Measurements from ENCODE around the gene RMDN2.
"Not testable (repeated sequence)": the region's sequence is repeated elsewhere in the genome, so short reads cannot be mapped to it uniquely, and the experiment has no call there.

The RMDN2 gene

DNA sequence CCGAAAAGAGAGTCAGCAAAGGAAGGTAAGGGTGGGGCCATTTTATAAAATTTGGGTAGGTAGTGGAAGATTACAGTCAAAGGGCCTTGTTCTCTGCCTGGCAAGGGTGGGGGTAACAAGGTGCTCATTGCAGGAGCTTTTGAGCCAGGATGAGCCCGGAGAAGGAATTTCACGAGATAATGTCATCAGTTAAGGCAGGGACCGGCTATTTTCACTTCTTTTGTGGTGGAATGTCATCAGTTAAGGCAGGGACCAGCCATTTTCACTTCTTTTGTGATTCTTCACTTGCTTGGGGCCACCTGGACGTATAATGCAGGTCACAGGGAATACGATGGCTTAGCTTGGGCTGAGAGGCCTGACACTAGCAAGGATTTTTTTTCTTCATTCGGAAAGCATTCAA lies 92.7 kb downstream of the RMDN2 start:
- no peak overlapping the region for H3K27ac Mint-ChIP-seq

DNA sequence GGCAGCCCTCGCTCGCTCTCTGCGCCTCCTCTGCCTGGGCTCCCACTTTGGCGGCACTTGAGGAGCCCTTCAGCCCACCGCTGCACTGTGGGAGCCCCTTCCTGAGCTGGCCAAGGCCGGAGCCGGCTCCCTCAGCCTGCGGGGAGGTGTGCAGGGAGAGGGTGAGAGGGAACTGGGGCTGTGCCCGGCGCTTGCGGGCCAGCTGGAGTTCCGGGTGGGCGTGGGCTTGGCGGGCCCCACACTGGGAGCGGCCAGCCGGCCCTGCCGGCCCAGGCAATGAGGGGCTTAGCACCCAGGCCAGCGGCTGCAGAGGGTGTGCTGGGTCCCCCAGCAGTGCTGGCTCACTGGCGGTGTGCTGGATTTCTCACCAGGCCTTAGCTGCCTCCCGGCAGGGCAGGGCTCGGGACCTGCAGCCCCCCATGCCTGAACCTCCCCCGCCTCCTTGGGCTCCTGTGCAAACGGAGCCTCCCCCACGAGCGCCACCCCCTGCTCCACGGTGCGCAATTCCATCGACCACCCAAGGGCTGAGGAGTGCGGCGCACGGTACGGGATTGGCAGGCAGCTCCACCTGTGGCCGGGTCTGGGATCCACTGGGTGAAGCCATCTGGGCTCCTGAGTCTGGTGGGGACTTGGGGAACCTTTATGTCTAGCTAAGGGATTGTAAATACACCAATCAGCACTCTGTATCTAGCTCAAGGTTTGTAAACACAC lies 95.4 kb downstream of the RMDN2 start:
- not testable (repeated sequence) for H3K36me3 Mint-ChIP-seq (ENCODE audit: low read depth); H3K4me3 Mint-ChIP-seq; H3K27me3 Mint-ChIP-seq; H3K27ac Mint-ChIP-seq; DNase-seq; H3K9me3 Mint-ChIP-seq; H3K4me1 Mint-ChIP-seq (ENCODE audit: low read depth)

More for the DNA sequence above, 92.7 kb downstream of the RMDN2 start:
- DNase-seq, result no peak
- no peaks in the 10 kb centered on the region for H3K27me3 Mint-ChIP-seq
- H3K9me3 Mint-ChIP-seq, result no peaks in the 10 kb centered on the region
- no peaks in the 10 kb centered on the region for H3K4me1 Mint-ChIP-seq (ENCODE audit: low read depth)
- no peak overlapping the region for H3K4me3 Mint-ChIP-seq
- no peaks in the 10 kb centered on the region for H3K36me3 Mint-ChIP-seq (ENCODE audit: low read depth)

DNA sequence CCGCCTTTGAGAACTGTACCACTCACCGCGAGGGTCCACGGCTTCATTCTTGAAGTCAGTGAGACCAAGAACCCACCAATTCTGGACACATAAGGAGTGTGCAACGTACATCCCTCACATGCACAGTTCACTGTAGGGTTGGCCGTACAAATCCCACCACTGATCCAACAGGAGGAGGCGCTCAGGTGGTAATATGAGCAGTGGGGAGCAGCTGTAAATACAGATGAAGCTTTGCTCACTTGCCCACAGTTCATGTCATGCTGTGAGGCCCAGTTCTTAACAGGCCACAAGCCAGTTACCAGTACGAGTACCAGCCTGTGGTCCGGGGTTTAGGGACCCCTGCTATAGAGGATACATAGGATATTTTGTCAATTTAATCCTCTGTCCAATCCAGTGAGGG lies 96.5 kb downstream of the RMDN2 start:
- H3K4me3 Mint-ChIP-seq, result no peak overlapping the region
- DNase-seq, result no peak
- no peaks in the 10 kb centered on the region for H3K9me3 Mint-ChIP-seq
- no peaks in the 10 kb centered on the region for H3K36me3 Mint-ChIP-seq (ENCODE audit: low read depth)
- no peak overlapping the region for H3K27ac Mint-ChIP-seq
- H3K4me1 Mint-ChIP-seq (ENCODE audit: low read depth), result no peaks in the 10 kb centered on the region
- H3K27me3 Mint-ChIP-seq, result no peaks in the 10 kb centered on the region

DNA sequence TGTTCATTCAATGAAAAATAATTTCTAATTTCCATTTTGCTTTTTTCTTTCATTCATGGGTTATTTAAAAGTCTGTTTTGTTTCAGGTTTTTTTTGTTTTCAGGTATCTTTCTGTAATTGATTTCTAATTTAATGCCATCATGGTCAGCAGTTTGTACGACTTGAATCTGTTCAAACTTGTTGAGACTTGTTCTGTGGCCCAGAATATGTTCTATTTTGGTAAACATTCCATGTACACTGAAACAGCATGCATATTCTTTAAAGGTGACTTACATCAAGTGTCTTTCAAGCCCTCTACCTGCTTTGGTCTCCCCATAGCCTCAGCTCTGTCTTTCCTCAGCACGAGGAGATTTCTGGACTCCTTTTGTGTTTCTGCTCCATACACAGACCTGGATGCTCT lies 101.8 kb downstream of the RMDN2 start:
- H3K27ac Mint-ChIP-seq, result no peak overlapping the region
- peaks cover 18% of the 10 kb centered on the region for H3K27me3 Mint-ChIP-seq
- no peak for DNase-seq
- H3K4me1 Mint-ChIP-seq (ENCODE audit: low read depth), result no peaks in the 10 kb centered on the region
- H3K9me3 Mint-ChIP-seq, result no peaks in the 10 kb centered on the region
- no peaks in the 10 kb centered on the region for H3K36me3 Mint-ChIP-seq (ENCODE audit: low read depth)
- H3K4me3 Mint-ChIP-seq, result no peak overlapping the region

DNA sequence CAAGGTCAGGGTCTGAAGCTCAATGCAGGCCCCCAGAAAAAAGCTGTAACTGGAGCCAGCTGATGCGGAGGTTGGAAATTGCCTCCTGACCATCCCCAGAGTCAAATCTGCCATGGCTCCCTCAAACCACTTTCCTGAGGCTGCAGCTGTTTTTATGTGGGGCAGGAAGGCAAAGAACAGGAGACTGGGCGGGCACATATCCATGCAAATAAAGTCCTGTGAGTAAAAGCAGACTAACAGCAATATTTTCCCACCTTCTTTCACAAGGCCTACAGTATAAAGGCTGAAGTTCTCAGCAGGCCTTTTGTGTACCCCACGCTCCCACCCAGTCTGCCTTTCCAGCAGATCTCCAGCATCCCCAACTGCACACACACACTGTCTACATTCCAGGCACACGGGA lies 103.7 kb downstream of the RMDN2 start:
- Mint-ChIP-seq H3K4me3 (no peak overlapping the region), H3K4me1 (ENCODE audit: low read depth) (peaks cover 3% of the 10 kb centered on the region), H3K36me3 (ENCODE audit: low read depth) (no peaks in the 10 kb centered on the region), H3K9me3 (no peaks in the 10 kb centered on the region), H3K27ac (no peak overlapping the region), H3K27me3 (peaks cover 29% of the 10 kb centered on the region)
- no peak for DNase-seq

DNA sequence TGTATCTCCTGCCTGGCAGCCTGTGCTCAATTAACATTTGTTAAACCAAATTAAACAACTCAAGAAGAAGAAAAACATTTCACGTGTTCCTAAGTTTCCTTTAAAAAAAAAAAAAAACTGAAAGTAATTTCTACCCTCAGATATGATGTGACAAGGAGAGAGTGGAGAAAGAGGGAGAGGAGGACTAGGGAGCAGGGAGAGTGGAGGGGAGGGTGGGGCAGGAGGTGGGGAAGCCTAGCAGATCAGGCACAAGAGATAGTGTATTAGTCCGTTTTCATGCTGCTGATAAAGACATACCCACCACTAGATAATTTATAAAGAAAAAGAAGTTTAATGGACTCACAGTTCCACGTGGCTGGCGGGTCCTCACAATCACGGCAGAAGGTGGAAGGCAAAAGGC lies 104.4 kb downstream of the RMDN2 start:
- Mint-ChIP-seq H3K4me1 (ENCODE audit: low read depth) (peaks cover 3% of the 10 kb centered on the region), H3K36me3 (ENCODE audit: low read depth) (no peaks in the 10 kb centered on the region), H3K4me3 (no peak overlapping the region), H3K27me3 (peaks cover 33% of the 10 kb centered on the region), H3K27ac (no peak overlapping the region), H3K9me3 (no peaks in the 10 kb centered on the region)
- DNase-seq, result no peak

DNA sequence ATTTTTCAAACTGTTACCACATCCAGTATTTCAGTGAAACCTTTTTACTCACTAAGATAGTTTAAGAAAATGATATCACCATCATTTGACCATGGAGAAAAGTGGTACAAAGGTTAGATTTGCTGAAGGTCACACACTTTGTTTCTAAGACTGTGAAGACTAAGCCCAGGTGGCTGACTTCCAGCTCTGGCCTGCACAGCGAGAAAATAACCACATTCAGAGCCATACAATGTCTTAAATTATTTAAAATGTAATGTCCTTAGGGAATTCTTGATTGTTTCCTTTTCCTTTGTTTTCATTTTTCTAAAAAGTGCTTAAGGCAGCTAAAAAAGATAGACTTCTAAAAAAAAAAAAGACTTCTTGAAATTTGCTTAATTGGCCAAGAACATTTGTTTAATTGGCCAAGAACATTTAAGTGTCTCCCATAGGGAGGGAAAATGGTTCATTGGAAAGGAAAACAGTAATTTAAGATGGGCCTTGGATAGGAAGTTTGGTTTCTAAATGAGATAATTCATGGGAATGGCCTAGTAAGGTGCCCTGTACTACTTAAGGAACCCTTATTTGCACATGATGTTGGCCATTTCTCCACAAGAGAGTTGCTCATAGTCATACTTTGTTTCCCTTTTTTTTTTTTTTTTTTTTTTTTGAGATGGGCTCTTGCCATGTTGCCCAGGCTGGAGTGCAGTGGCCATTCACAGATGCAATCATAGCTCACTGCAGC lies 105.7 kb downstream of the RMDN2 start:
- no peak overlapping the region for H3K27ac Mint-ChIP-seq
- H3K27me3 Mint-ChIP-seq, result peaks cover 36% of the 10 kb centered on the region
- H3K9me3 Mint-ChIP-seq, result no peaks in the 10 kb centered on the region
- H3K36me3 Mint-ChIP-seq (ENCODE audit: low read depth), result no peaks in the 10 kb centered on the region
- H3K4me1 Mint-ChIP-seq (ENCODE audit: low read depth), result peaks cover 3% of the 10 kb centered on the region
- DNase-seq, result no peak
- no peak overlapping the region for H3K4me3 Mint-ChIP-seq

DNA sequence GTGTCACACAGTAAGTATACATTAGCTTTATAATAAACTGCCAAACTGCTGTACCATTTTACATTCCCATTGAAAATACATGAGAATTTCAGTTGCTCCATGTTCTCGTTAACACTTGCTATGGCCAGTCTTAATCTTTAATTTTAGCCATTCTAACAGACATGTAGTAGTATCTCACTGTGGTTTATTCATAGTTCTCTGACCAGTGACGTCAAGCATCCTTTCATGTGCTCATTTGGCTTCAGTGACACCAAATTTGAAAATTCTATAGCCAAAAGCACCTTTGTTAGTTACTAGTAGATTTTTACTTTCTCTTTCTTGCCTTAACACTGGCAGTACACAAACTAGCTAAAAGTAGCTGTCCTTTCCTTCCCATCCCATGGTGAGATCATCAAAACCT lies 107.9 kb downstream of the RMDN2 start:
- Mint-ChIP-seq H3K27ac (no peak overlapping the region), H3K4me1 (ENCODE audit: low read depth) (peaks cover 17% of the 10 kb centered on the region), H3K27me3 (peaks cover 53% of the 10 kb centered on the region), H3K4me3 (no peak overlapping the region), H3K9me3 (no peaks in the 10 kb centered on the region), H3K36me3 (ENCODE audit: low read depth) (no peaks in the 10 kb centered on the region)
- no peak for DNase-seq

DNA sequence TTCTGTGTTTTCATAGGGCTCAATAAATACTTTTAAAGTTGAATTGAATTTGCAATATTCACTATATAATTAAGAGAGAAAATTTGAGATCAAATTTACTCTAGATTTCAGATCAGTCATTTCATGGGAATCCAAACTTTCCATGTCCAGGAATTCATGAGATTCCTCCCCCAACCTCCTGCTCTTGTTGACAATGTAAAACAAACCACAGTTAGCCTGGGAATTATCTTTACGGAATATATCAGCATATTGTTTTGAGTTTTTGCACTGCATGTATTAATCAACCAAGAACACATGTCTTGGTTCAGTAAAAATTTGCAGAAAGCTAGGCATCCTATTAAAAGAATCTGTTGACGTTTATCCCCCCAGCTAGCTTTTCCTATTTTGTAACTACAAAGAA lies 108.6 kb downstream of the RMDN2 start:
- Mint-ChIP-seq H3K27ac (no peak overlapping the region), H3K36me3 (ENCODE audit: low read depth) (no peaks in the 10 kb centered on the region), H3K4me3 (no peak overlapping the region), H3K9me3 (no peaks in the 10 kb centered on the region), H3K27me3 (peaks cover 56% of the 10 kb centered on the region), H3K4me1 (ENCODE audit: low read depth) (peaks cover 24% of the 10 kb centered on the region)
- DNase-seq, result no peak

DNA sequence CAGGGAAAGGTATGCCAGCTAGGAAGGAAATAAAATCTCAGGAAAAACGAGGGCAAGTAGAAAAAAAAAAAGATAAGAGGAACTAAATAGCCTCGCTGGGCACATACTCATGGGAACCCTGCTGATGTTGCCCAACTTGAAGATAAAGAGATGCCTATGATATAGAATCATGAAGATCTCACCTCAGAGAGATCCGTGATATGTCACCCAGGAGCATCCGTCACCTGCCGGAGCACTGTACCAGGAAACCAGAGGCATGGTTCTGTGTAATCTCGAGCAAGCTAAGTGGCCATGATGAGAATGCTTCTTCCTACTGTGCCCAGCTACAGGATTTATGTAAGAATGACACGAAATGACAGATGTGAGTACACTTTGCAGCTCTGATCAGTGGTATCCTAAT lies 110.9 kb downstream of the RMDN2 start:
- Mint-ChIP-seq H3K4me1 (ENCODE audit: low read depth) (peaks cover 25% of the 10 kb centered on the region), H3K4me3 (no peak overlapping the region), H3K9me3 (no peaks in the 10 kb centered on the region), H3K27me3 (peaks cover 71% of the 10 kb centered on the region), H3K36me3 (ENCODE audit: low read depth) (no peaks in the 10 kb centered on the region), H3K27ac (no peak overlapping the region)
- DNase-seq, result no peak

DNA sequence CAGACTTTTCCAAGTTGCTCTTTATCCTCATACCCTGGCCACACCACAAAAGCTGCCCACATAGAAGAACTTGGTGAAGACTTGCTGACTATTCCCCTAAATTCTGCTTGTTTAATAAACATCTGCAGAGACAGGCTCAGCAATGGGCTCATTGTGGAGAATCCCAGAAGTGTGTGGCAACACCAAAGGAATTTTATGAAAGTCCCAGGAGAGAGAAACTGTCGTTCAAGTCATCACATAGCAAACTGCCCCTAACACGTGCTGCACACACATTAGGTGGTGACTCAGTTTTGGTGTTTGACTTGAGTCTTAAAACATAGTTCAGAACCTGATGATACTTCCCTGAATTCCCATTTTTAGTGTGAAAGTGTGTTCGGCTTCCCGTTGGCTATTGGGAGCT lies 112.2 kb downstream of the RMDN2 start:
- no peaks in the 10 kb centered on the region for H3K36me3 Mint-ChIP-seq (ENCODE audit: low read depth)
- DNase-seq, result no peak
- H3K9me3 Mint-ChIP-seq, result no peaks in the 10 kb centered on the region
- H3K4me1 Mint-ChIP-seq (ENCODE audit: low read depth), result peaks cover 25% of the 10 kb centered on the region
- no peak overlapping the region for H3K4me3 Mint-ChIP-seq
- H3K27ac Mint-ChIP-seq, result peak overlapping the region; percentile 89
- peaks cover 65% of the 10 kb centered on the region for H3K27me3 Mint-ChIP-seq

DNA sequence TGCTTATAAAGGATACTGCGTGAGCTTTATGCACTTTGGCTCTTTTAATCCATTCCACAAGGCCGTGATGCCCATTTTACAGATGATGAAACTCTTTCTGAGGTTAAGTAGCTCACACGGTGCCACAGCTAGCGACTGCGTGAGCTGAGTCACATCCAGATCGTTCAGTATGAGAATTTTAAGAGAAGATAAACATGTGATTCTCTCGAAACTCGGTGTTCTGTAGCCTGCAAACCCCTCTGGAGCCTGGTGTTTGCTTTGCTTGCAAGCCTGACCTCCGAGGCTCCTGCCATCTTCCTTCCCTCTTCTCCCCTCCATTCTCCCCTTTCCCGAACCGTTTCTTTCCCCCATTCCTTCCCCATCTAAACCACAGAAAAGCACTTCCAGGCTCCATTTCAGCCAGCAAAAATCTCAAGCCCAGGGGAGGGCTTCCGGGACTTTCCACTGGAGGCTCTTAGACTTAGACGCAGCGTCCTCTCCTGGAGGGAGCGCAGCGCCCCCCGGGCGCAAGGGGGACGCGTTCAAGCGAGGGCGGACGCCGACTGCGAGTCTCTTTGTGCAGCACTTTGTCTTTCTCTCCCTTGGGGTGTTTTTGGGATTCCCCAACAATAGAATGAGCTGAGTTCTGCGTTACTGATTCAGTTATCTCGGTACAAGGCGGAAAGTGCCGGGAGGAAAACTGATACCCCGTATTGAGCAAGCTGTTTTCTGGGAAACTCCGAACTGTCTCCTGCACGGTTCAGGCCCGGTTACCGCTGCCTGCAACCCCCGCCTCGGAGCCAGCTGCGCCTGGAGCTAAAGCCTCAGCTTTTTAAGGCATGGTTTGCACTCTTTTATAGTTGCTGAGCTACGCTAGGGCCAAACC lies 112.9 kb downstream of the RMDN2 start:
- peak overlapping the region; percentile 73 for H3K4me3 Mint-ChIP-seq
- H3K9me3 Mint-ChIP-seq, result peaks cover 2% of the 10 kb centered on the region
- peak; percentile 48 for DNase-seq
- H3K36me3 Mint-ChIP-seq (ENCODE audit: low read depth), result no peaks in the 10 kb centered on the region
- H3K4me1 Mint-ChIP-seq (ENCODE audit: low read depth), result peaks cover 23% of the 10 kb centered on the region
- H3K27ac Mint-ChIP-seq, result peak overlapping the region; percentile 89
- peaks cover 67% of the 10 kb centered on the region for H3K27me3 Mint-ChIP-seq

DNA sequence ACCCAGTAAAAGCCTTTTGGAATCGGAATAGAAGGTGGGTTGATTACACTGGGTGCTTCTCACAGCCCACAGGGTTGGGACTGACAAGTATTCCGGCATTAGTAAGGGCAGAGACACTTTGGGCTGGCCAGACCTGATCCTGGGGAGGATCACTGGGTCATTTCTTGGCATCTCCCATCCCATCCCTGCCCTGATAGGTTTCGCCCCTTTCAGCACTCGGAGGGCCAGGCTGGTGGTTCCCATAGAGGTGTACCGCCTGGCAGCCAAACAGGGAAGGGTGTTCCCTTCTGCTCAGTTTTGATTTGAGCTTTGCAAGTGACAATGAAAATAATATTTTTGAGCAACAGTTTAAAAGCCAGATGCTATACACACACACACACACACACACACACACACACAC lies 113.6 kb downstream of the RMDN2 start:
- Mint-ChIP-seq H3K36me3 (ENCODE audit: low read depth) (no peaks in the 10 kb centered on the region), H3K27ac (peak overlapping the region; percentile 89), H3K27me3 (peaks cover 65% of the 10 kb centered on the region), H3K4me3 (peak overlapping the region; percentile 73), H3K9me3 (peaks cover 2% of the 10 kb centered on the region), H3K4me1 (ENCODE audit: low read depth) (peaks cover 22% of the 10 kb centered on the region)
- DNase-seq, result no peak

DNA sequence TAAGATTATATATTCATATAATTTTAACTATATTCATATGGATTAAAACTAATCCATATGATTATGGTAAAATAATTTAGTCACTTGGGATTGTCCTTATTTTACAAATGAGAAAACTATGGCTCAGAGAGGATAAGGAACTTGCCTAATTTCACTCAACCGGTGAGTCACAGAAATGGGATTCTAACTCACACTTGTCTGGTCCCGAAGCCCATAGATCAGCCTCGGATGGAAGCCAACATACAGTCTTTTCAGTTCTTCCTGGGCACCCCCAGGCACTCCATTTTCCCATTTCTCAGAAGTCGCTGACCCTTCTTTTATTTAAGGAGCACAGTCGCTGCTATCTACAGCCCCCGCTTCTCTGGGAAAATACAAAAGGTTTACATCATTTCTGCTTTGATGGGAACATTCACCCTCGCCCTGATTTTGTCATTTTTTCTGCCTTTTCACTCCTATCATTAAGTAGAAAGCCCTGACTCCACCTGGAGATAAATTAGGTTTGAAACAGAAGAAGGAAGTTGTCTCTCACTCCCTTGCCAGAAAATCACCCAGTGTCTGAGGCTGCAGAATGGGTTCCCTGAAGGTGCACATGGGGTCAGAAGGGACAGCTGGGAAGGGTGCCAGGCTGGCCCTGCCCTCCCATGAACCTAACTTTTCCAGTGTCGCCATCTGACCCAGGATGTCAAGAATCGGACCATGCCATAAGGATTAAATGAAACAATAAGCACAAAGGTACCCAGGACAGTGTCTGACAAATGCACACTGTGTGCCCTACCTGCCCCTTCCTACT lies 114.2 kb downstream of the RMDN2 start:
- H3K9me3 Mint-ChIP-seq, result peaks cover 2% of the 10 kb centered on the region
- H3K4me1 Mint-ChIP-seq (ENCODE audit: low read depth), result peaks cover 22% of the 10 kb centered on the region
- H3K4me3 Mint-ChIP-seq, result no peak overlapping the region
- DNase-seq, result no peak
- H3K36me3 Mint-ChIP-seq (ENCODE audit: low read depth), result no peaks in the 10 kb centered on the region
- H3K27ac Mint-ChIP-seq, result no peak overlapping the region
- peaks cover 63% of the 10 kb centered on the region for H3K27me3 Mint-ChIP-seq

Data from activated T-cell treated with anti-CD3 and anti-CD28 coated beads, Interleukin-2, amount 50 U/mL, for 24 hours (primary cell).